ENCODE data around the gene LRRC4C. TPM values are rescaled to one million over a fixed set of nuclear protein-coding genes. Genes with fewer than 3 reads are reported as not detected.

LRRC4C gene
- total and polyA plus RNA-seq, 4 donors = 0.33 to 5.3 (median 0.43) TPM

DNA sequence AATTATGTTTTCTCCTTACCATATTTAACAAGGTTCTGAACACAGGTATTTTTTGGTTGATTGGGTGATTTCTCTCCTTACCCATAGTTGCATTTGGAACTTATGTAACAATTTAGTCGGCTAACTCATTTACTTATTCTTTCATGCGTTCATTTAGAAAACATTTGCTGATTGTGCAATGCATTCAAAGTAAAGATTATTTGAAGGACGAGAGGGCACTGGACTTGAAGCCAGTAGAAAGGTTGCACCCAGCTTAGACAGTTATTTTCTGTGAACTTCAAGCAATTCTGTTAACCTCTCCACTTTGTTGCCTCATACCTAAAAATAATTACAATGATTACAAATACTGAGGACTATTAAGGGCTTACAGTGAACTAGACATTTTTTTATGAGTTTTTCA, 769.6 kb downstream of the LRRC4C start:
- Histone ChIP-seq H3K36me3 (ENCODE audit: control insufficient read depth in 4 of 4, insufficient read depth in 4 of 4, low read length in 4 of 4) (no peaks in the 10 kb centered on the region), H3K27ac (ENCODE audit: low read depth in 1 of 2, low read length in 1 of 2) (no peak overlapping the region), H3K4me3 (no peak overlapping the region), H3K4me1 (ENCODE audit: control insufficient read depth in 5 of 5, insufficient read depth in 5 of 5, low read length in 5 of 5) (no peaks in the 10 kb centered on the region), H3K9ac (ENCODE audit: insufficient read depth in 1 of 2, low read length in 2 of 2) (no peak overlapping the region), H3K9me3 (ENCODE audit: control insufficient read depth in 4 of 4, insufficient read depth in 3 of 4, low read length in 3 of 4) (no peaks in the 10 kb centered on the region), H3K27me3 (ENCODE audit: control insufficient read depth in 3 of 3, insufficient read depth in 3 of 3, low read length in 2 of 3) (no peaks in the 10 kb centered on the region)
- TF ChIP-seq, protein P1, sequence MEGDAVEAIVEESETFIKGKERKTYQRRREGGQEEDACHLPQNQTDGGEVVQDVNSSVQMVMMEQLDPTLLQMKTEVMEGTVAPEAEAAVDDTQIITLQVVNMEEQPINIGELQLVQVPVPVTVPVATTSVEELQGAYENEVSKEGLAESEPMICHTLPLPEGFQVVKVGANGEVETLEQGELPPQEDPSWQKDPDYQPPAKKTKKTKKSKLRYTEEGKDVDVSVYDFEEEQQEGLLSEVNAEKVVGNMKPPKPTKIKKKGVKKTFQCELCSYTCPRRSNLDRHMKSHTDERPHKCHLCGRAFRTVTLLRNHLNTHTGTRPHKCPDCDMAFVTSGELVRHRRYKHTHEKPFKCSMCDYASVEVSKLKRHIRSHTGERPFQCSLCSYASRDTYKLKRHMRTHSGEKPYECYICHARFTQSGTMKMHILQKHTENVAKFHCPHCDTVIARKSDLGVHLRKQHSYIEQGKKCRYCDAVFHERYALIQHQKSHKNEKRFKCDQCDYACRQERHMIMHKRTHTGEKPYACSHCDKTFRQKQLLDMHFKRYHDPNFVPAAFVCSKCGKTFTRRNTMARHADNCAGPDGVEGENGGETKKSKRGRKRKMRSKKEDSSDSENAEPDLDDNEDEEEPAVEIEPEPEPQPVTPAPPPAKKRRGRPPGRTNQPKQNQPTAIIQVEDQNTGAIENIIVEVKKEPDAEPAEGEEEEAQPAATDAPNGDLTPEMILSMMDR (IDR thresholded peaks at IDR 0.05; ENCODE audit: control extremely low read depth, extremely low read depth) = no peak
- DNase-seq (no peak), ATAC-seq (ENCODE audit: insufficient read depth, low FRiP score) (no peak)
- WGBS, 2 donors = 63 to 79% methylated on average over 3 of the region's 3 CpGs

DNA sequence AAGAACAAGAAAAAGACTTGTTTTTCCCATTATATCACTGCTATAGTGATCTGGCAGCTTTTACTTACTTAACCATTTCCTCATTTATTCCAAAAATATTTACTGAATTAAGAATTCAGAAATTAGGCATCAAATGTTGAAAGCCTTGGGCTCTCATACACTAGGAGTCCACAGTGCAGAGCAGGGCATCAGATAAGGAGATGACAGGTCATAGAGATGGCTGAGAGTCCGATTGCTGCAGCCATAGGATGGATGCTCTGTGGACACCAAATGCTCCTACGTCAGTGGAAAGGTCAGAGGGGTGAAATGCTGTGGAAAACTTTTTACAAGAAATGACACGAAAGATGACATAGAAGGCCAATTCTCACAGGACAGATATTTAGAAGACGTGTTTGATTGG, 771.1 kb downstream of the LRRC4C start:
- H3K27ac ChIP-seq (ENCODE audit: low read depth in 1 of 2, low read length in 1 of 2) = no peak overlapping the region
- 44 to 67% methylated on average over 4 of the region's 4 CpGs for WGBS, 2 donors

DNA sequence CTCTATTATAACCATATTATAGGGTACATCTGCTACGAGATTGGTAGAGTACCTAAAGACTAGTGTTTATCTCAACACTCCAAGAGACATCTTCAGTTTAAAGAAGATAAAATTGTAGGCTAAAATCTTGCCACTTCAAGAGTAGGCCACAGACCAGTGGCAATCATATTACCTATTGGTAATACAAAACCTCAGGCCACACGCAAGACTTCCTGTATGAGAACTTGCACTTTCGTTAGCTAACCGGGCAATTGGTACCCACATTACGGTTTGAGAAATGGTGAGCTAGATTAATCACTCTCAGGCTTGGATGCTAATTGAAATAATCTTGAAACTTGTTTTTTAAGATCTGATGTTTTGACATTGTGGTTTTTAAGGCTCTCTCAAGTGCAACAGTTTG, 772.7 kb downstream of the LRRC4C start:
- Histone ChIP-seq H3K9ac (ENCODE audit: insufficient read depth in 1 of 2, low read length in 2 of 2) (no peak overlapping the region), H3K4me3 (no peak overlapping the region), H3K36me3 (ENCODE audit: control insufficient read depth in 4 of 4, insufficient read depth in 4 of 4, low read length in 4 of 4) (no peaks in the 10 kb centered on the region), H3K4me1 (ENCODE audit: control insufficient read depth in 5 of 5, insufficient read depth in 5 of 5, low read length in 5 of 5) (no peaks in the 10 kb centered on the region), H3K9me3 (ENCODE audit: control insufficient read depth in 4 of 4, insufficient read depth in 3 of 4, low read length in 3 of 4) (peaks cover 0 to 3% (median 0%) of the 10 kb centered on the region in 4 donors), H3K27ac (ENCODE audit: low read depth in 1 of 2, low read length in 1 of 2) (no peak overlapping the region), H3K27me3 (ENCODE audit: control insufficient read depth in 3 of 3, insufficient read depth in 3 of 3, low read length in 2 of 3) (no peaks in the 10 kb centered on the region)
- 77 to 83% methylated on average over 5 of the region's 5 CpGs for WGBS, 2 donors
- TF ChIP-seq, protein P1 (IDR thresholded peaks at IDR 0.05; ENCODE audit: control extremely low read depth, extremely low read depth) = no peak
- DNase-seq = no peak
- ATAC-seq (ENCODE audit: insufficient read depth, low FRiP score) = no peak

More for the DNA sequence above, 771.1 kb downstream of the LRRC4C start:
- Histone ChIP-seq H3K9ac (ENCODE audit: insufficient read depth in 1 of 2, low read length in 2 of 2) (no peak overlapping the region), H3K36me3 (ENCODE audit: control insufficient read depth in 4 of 4, insufficient read depth in 4 of 4, low read length in 4 of 4) (no peaks in the 10 kb centered on the region), H3K4me1 (ENCODE audit: control insufficient read depth in 5 of 5, insufficient read depth in 5 of 5, low read length in 5 of 5) (no peaks in the 10 kb centered on the region), H3K9me3 (ENCODE audit: control insufficient read depth in 4 of 4, insufficient read depth in 3 of 4, low read length in 3 of 4) (peaks cover 0 to 3% (median 0%) of the 10 kb centered on the region in 4 donors), H3K4me3 (no peak overlapping the region), H3K27me3 (ENCODE audit: control insufficient read depth in 3 of 3, insufficient read depth in 3 of 3, low read length in 2 of 3) (no peaks in the 10 kb centered on the region)
- no peak for DNase-seq
- TF ChIP-seq, protein P1 (IDR thresholded peaks at IDR 0.05; ENCODE audit: control extremely low read depth, extremely low read depth) = no peak
- no peak for ATAC-seq (ENCODE audit: insufficient read depth, low FRiP score)

DNA sequence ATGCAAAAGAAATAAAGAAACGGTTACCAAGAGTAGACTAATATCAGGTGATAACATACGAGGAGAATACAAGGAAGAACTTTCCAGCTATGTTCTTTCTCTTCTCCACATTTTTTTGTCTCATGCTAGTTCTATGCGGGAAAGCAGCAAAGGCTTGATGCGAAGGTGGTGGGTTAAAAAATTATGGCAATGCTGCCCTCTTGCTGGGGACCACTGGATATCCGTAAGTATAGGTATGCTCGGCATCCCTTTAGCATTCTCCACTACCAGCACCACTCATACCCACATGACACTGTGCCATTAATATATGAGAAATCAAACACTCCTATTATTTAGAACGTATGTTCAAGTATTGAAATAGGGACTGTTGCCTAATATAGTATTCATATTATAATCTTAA, 776.4 kb downstream of the LRRC4C start:
- Histone ChIP-seq H3K9me3 (ENCODE audit: control insufficient read depth in 4 of 4, insufficient read depth in 3 of 4, low read length in 3 of 4) (peaks cover 0 to 3% (median 0%) of the 10 kb centered on the region in 4 donors), H3K27me3 (ENCODE audit: control insufficient read depth in 3 of 3, insufficient read depth in 3 of 3, low read length in 2 of 3) (no peaks in the 10 kb centered on the region), H3K4me1 (ENCODE audit: control insufficient read depth in 5 of 5, insufficient read depth in 5 of 5, low read length in 5 of 5) (no peaks in the 10 kb centered on the region), H3K4me3 (no peak overlapping the region), H3K9ac (ENCODE audit: insufficient read depth in 1 of 2, low read length in 2 of 2) (no peak overlapping the region), H3K36me3 (ENCODE audit: control insufficient read depth in 4 of 4, insufficient read depth in 4 of 4, low read length in 4 of 4) (no peaks in the 10 kb centered on the region), H3K27ac (ENCODE audit: low read depth in 1 of 2, low read length in 1 of 2) (no peak overlapping the region)
- WGBS, 2 donors = 88% methylated on average over 7 of the region's 7 CpGs
- DNase-seq (no peak), ATAC-seq (ENCODE audit: insufficient read depth, low FRiP score) (no peak)
- TF ChIP-seq, protein P1 (IDR thresholded peaks at IDR 0.05; ENCODE audit: control extremely low read depth, extremely low read depth) = no peak

Measured in lung (tissue), 12 donors.